ENCODE results near the gene PDCD6IP.

The PDCD6IP gene

GRCh38 chr3:33795856-33796536 lies 2.4 kb upstream of the PDCD6IP start:
- no peak for DNase-seq (ENCODE audit: low read depth)
- no peak overlapping the region for H3K4me3 ChIP-seq (ENCODE audit: low read depth, low read length)

GRCh38 chr3:33798113-33798417 lies 365 bp upstream of the PDCD6IP start:
- TF ChIP-seq CTCF (conservative IDR thresholded peaks at IDR 0.05; ENCODE audit: low read depth, low read length), result no peak
- peak overlapping the region; percentile 94 for H3K4me3 ChIP-seq (ENCODE audit: low read depth, low read length)
- no peak for DNase-seq (ENCODE audit: low read depth)

More at GRCh38 chr3:33795856-33796536, 2.4 kb upstream of the PDCD6IP start:
- no peak for TF ChIP-seq CTCF (conservative IDR thresholded peaks at IDR 0.05; ENCODE audit: low read depth, low read length)

- H3K4me3 ChIP-seq (ENCODE audit: low read depth, low read length), result peak overlapping the region; percentile 94
- no peak for DNase-seq (ENCODE audit: low read depth)
- no peak for TF ChIP-seq CTCF (conservative IDR thresholded peaks at IDR 0.05; ENCODE audit: low read depth, low read length)
Observed at GRCh38 chr3:33799202-33799551, 747 bp downstream of the PDCD6IP start.

- DNase-seq (ENCODE audit: low read depth), result no peak
- no peak overlapping the region for H3K4me3 ChIP-seq (ENCODE audit: low read depth, low read length)
- TF ChIP-seq CTCF (conservative IDR thresholded peaks at IDR 0.05; ENCODE audit: low read depth, low read length), result no peak
Observed at GRCh38 chr3:33803252-33803651, 4.8 kb downstream of the PDCD6IP start.

GRCh38 chr3:33803894-33804526 lies 5.6 kb downstream of the PDCD6IP start:
- H3K4me3 ChIP-seq (ENCODE audit: low read depth, low read length), result no peak overlapping the region
- no peak for DNase-seq (ENCODE audit: low read depth)
- TF ChIP-seq CTCF (conservative IDR thresholded peaks at IDR 0.05; ENCODE audit: low read depth, low read length), result no peak

GRCh38 chr3:33807191-33807590 lies 8.8 kb downstream of the PDCD6IP start:
- TF ChIP-seq CTCF (conservative IDR thresholded peaks at IDR 0.05; ENCODE audit: low read depth, low read length), result no peak
- H3K4me3 ChIP-seq (ENCODE audit: low read depth, low read length), result no peak overlapping the region
- DNase-seq (ENCODE audit: low read depth), result no peak

GRCh38 chr3:33808559-33808958 lies 10.1 kb downstream of the PDCD6IP start:
- DNase-seq (ENCODE audit: low read depth), result no peak
- no peak for TF ChIP-seq CTCF (conservative IDR thresholded peaks at IDR 0.05; ENCODE audit: low read depth, low read length)
- H3K4me3 ChIP-seq (ENCODE audit: low read depth, low read length), result no peak overlapping the region

Measured in choroid plexus epithelial cell (primary cell).